ENCODE results near the gene UFSP2.

The UFSP2 gene

GRCh38 chr4:185351691-185352090, 74.1 kb downstream of the UFSP2 start:
- no peak for DNase-seq
